Fibroblast of upper back skin (primary cell): ENCODE measurements around the gene SLC12A7.
"Not testable (repeated sequence)": the region's sequence is repeated elsewhere in the genome, so short reads cannot be mapped to it uniquely, and the experiment has no call there.

Experiments used
- DNase-seq: peaks from one replicate; pipeline ENCODE4 v3.0.0-alpha.2; 2013

The SLC12A7 gene

DNA sequence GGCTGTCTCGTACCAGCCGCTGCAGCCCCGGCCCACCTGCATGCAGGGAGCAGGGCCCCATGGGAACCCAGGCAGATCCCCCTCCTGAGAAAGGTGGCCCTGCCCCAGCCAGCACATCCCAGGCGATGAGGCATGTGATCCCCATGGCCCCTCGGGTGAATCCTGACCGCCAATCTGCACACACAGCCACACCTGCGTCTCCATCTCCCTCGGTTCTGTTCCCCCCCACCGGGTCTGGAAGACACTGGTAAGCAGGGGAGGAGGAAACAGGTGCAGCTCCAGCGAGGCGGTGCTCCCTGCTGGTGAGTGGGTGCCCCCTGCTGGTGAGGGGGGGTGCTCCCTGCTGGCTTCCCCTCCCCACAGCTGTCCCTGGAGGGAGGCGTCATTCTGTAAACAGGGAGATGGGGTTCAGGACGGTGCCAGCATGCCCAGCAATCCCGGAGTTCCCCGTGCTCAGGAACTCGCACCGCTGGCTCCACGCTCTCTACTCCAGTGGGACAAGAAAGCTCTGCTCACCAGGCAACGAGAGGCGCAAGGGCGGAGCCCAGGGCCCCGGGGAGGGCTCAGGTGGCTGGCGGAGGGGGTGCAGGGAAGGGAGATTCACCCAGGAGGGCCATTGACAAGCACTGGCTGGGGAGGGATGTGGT is 28.4 kb upstream of the SLC12A7 start:
- peak; percentile 20 for DNase-seq

DNA sequence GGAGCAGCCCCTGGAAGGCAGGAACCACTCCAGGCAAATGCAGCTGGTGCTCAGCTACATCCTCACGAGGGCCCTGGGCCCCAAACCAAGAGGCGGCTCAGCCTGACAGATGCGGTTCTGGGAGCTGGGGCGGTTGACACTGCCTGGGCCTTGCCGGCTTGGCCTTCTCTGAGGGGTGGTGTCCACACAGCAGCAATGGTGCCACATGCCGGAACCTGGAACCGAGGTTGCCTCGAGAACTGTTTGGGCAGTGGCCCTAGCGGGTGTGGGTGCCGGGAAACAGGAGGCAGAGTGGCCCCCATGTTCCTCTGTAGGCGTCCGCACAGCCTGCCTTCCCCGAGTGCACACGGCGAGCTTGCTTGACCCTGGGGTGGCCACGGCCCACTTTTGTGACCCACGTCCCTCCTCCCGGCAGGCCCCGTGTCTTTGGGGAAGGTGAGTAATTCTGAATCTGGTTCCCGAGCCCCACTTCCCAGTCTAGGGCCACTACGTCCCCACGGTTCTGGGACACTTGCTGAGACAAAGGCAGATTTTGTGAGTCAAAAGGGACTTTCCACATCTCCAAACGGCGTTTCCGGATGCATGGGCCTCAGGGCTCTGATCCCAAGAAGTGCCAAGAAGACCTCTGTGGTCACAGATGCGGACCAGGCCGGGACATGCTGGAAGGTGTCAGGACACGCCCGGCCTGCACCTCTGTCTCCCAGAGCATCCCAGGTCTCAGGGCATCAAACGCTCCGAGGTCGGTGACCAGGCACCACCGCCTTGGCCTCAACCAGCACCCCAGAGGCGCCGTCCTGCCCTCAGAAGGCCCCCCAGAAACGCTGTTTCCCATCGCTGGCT is 27.7 kb upstream of the SLC12A7 start:
- no peak for DNase-seq

DNA sequence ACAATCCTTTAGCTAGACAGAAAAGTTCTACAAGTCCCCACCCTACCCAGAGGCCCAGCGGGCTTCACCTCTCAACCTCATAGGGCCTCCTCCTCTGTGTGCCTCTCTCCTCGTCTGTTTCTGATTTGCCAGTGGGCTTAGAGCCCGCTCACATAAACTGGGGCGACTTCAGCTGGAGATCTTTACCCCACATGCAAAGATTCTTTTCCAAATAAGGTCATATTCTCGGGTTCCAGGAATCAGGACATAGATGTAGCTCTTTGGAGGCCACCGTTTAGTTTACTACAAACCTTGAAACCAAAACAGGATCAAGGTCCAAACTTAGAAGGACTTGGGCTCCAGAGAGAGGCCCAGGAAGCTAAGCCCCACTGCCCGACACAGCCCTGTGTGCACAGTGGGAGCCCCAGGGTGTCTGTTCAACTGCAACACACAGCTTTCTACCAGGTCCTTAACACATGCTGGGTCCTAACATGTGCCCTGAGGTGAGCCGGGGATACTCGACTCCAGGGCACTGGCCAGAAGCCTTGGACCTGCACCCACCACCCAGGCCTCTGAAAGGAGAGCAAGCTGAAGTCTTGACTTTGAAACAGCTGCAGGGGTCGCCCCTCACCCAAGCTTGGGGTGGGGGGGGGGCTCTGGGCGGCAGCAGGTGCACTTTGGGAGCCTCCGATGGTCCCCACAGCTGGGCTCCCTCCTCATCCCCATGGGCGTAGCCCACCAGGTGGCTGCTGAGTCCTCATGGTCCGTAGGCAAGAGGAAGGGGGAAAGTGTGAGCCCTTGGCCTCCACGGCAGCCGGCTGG is 26.8 kb upstream of the SLC12A7 start:
- DNase-seq, result peak; percentile 6

GRCh38 chr5:1137567-1138444 is 25.9 kb upstream of the SLC12A7 start:
- no peak for DNase-seq

GRCh38 chr5:1136814-1137213 is 25.0 kb upstream of the SLC12A7 start:
- no peak for DNase-seq

DNA sequence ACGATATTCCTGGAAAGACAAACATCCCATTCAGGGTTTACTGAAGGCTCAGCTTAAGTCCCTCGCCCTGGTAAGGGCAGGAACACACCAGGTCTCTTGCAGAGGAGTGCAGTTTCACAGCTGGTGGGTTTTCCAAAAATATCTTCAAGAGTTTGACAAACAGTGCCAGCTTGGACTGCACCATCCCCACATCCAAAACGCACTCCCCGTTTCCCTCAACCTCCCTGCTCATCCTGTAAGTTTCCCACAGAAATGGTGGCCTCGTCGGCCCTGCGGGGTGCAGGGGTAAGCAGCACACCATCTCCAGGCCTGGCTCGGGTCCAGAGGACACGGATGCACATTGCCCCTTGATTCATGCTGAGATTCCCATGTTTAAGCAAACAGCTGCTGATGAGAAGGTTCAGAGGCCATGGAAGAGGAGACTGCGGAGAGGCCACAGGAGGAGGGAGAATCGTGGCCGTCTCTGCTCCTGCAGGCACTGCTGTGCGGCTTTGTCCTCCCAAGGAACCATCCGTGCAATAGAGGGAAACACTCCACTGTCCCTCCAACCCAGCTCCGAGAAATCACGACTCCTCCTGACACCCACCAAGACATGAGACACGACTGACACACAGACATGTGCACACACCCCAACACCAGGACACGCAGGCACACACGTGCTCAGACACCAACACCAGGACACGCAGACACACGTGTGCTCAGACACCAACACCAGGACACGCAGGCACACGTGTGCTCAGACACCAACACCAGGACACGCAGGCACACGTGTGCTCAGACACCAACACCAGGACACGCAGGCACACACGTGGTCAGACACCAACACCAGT is 24.0 kb upstream of the SLC12A7 start:
- no peak for DNase-seq

- no peak for DNase-seq
Observed at GRCh38 chr5:1134478-1134877, 22.6 kb upstream of the SLC12A7 start.

DNA sequence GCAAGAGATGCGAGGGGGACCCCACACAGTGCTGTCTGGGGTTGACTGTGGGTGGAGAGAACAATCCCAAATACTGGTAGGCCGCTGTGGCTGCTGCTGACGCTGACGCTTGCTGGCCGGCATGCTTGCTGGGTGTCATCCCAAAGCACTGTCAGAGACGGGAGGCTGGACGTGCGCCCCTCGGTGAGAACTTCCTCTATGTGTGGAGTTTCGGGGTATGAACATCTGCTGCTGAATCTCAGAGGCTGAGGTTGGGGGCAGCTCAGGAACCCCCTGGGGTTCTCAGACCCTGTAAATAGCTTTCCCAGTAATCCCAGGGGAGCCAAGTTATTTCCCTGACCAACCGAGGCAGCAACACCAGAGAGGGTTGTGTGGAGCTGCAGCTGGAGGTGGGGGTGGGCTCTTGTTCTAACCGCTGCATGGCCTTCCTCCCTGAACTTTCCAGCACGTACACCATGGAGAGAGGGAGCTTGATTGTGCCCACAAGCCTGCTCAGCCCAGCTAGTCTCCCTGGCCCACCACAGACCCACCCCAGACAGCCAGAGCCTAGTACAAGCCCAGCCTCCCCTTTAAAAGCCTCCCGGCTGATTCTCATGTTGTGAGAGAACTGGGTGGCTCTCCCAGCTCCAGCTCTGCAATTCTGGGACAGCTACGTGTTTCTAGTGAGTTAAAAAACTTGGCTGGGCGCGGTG is 21.8 kb upstream of the SLC12A7 start:
- DNase-seq, result peak; percentile 34

GRCh38 chr5:1133108-1133507 is 21.2 kb upstream of the SLC12A7 start:
- no peak for DNase-seq

DNA sequence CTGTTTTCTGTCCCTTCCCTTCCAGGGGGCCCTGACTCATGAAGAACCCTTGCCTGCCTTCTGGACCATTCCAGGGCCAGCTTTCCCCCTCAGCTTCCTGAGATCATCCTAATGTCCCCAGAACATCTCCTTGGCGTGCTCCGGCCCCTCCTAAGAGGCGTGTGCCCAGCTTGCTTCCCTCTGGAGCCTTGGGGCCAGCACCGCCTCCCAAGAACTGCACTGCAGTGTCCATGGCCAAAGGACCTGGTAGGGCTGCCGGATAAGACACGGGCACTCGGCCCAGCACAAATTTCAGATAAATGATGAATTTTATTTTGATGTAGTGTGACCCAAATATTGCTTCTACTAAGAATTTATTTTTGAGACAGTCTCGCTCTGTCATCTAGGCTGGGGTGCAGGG is 20.7 kb upstream of the SLC12A7 start:
- DNase-seq, result no peak

GRCh38 chr5:1131726-1132125 is 19.9 kb upstream of the SLC12A7 start:
- no peak for DNase-seq

DNA sequence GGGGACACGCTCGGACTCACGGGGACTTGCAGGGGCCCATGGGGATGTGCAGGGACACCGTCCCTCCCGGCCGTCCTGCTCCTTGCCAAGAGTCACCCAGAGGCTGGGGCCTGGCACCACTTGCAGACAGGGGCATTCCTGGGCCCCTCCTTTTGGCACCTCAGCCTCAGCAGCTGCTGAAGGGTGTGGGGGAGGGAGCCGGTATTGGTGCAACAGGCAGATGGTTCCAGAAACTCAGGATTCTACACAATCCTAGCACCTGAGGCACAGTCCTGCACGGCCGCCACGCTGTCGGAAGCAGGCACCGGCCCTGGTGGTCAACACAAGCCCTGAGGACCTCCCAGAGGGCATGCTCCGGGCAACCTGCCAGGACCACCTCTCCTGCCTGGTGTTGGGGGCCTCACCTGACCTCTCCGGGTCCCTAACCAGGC is 19.3 kb upstream of the SLC12A7 start:
- DNase-seq, result no peak

DNA sequence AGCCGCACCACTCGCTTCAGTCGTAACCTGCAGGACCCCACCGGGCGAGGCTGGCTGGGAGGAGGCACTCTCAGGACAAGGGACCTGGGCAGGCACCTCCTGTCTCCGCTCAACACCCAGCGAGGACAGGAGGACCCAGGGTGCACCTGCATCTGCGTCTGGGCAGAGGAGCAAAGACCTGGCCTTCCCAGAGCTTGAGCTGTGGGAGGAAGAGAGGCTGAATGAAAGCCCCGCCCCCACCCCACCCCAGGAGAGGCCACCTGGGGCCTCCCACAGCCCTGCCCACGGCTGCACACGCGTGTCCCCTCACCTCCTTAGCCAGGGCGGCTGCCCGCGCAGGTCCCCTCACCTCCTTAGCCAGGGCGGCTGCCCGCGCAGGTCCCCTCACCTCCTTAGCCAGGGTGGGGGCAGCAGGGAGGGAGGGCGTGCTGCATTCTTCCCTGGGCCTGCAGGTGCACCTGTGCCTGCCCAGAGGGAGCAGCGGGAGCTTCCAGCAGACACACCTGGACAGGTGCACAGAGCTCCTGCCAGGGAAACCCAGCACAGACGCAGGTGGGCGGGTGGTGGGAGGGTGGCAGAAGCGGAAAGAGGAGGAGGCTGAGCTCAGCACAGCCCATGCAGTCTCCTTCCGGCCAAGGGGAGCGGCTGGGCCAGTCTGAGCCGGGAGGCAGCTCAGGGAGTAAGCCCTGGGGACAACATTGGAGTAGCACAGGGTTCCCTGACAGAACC is 18.5 kb upstream of the SLC12A7 start:
- no peak for DNase-seq

GRCh38 chr5:1129711-1130055 is 17.8 kb upstream of the SLC12A7 start:
- no peak for DNase-seq

- DNase-seq, result no peak
Observed at GRCh38 chr5:1128977-1129710, 17.3 kb upstream of the SLC12A7 start.

- DNase-seq, result no peak
Observed at GRCh38 chr5:1127959-1128785, 16.3 kb upstream of the SLC12A7 start.

GRCh38 chr5:1125695-1126094 is 13.8 kb upstream of the SLC12A7 start:
- DNase-seq, result not testable (repeated sequence)

GRCh38 chr5:1125030-1125357 is 13.1 kb upstream of the SLC12A7 start:
- DNase-seq, result peak; percentile 39
